HG02852 (cell line): ENCODE measurements around the gene LRP1-AS.
A peak's percentile ranks its signal among the peaks of the same experiment; 100 is the strongest.
"Not testable (repeated sequence)": the region's sequence is repeated elsewhere in the genome, so short reads cannot be mapped to it uniquely, and the experiment has no call there.

Source experiments
- ATAC-seq: cut with Tn5 transposase; IDR thresholded peaks from one replicate; pipeline ENCODE4 v1.9.1; 2021; ENCODE audit warnings: mild to moderate bottlenecking, moderate library complexity; ENCODE audit not compliant: unreplicated experiment

The LRP1-AS gene

DNA sequence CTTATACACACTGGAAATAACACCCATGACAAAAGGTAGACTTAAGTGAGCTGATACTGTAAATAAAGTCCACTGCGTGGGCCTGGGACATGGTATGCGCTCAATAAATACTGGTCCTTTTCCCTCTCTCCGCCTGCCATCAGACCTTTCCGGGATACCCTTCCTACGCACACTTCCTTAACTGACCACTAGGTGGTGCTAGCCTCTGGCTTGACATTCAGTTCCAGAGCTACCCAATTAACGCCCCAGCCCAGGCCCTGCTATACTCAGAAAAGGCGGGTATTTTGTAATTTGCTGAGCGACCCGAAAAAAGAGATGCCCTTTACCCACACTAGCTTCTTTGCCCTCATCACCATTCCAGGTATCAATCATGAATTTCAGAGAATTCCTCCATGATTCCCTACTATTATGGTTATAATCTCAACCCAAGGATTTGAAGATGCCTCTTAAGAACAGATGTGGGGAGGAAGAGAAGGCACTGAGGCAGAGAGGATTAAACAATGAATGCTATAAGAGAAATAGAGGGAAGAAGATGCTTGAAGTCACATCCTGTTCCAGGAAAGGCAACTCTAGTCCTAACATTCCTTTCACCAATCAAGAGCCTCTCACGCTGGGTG is 23.1 kb downstream of the LRP1-AS start:
- no peak for ATAC-seq

DNA sequence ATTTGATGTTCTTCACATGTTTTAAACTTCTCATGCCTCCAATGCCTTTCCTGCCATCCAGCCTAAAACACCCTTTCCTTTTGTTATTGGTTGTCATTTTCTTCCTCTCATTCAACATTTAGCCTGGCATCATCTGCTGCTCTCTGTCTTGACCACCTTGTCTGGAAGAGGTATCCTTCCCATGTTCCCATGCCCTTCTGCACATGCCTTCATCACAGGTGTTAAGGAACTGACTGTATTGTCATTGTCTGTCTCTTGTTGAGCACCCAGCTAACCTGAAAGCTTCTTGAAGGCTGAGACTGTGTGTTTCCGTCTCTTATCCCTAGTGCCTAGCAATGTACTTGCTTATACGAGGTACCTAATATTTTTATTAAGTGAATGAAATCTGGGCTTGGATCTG is 23.6 kb downstream of the LRP1-AS start:
- no peak for ATAC-seq

DNA sequence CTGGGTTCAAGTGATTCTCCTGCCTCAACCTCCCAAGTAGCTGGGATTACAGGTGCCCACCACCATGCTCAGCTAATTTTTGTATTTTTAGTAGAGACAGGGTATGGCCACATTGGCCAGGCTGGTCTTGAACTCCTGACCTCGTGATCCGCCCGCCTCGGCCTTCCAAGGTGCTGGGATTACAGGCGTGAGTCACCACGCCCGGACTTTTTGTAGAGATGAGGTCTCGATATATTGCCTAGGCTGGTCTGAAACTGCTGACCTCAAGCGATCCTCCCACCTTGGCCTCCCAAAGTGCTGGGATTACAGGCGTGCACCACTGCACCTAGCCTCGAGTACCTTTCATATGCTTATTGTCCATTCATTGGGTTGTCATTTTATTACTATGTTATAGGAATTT is 26.7 kb downstream of the LRP1-AS start:
- ATAC-seq, result not testable (repeated sequence)

DNA sequence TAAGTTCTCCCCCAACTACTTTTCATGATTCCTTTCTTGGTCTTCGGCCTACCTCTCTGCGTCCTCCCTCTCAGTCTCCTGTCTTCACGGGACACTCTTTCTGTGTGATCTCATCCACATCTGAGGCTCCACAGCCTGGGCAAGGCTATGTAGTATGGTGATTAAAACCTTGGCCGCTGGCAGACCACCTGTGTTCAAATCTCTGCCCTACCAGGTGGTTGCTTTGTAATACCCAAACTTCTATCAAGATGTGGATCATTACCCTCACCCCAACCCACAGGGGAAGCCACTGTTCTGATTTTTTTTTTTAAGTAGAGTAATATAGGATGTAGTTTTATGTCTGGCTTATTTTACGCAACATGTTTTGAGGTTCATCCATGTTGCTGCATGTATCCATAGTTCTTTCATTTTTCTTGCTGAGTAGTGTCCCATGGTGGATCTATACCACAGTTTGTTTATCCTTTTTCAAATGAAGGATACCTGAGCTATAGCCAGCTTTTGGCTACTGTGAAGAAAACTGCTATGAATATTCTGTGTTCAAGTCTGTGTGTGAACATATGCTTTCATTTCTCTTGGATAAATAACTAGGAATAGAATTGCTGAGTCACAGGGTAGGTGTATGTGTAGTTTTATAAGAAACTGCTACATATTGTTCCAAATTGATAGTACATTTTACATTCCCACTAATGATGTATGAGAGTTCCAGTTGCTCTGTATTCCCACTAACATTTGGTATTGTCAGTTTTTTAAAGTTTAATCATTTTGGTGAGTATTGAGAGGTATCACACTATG is 27.9 kb downstream of the LRP1-AS start:
- no peak for ATAC-seq

DNA sequence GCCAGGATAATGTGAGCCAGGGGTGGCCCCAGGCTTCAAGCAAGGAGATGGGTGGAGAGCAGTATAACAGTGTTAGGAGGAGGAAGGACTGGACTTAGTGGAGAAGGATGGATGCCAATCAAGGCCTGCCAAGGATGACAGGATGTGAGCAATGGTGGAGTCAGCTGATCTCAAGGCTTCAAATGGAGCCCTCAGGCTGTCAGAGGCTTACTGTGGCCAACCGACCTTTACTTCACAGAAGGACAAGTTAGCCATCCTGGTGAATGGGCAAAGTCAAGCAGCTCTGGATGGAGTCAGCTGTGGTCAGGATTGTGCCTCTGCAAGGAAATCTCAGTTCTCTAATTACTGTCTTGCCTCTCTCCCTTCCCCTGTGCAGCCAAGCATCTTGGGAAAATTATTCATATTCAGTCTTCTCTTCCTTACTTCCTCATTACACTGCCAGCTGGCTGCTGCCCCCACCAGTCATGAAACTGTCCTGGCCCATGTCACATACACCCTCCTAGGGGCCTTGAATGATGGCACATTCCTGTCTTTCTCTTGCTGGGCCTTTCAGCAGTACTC is 28.6 kb downstream of the LRP1-AS start:
- no peak for ATAC-seq

DNA sequence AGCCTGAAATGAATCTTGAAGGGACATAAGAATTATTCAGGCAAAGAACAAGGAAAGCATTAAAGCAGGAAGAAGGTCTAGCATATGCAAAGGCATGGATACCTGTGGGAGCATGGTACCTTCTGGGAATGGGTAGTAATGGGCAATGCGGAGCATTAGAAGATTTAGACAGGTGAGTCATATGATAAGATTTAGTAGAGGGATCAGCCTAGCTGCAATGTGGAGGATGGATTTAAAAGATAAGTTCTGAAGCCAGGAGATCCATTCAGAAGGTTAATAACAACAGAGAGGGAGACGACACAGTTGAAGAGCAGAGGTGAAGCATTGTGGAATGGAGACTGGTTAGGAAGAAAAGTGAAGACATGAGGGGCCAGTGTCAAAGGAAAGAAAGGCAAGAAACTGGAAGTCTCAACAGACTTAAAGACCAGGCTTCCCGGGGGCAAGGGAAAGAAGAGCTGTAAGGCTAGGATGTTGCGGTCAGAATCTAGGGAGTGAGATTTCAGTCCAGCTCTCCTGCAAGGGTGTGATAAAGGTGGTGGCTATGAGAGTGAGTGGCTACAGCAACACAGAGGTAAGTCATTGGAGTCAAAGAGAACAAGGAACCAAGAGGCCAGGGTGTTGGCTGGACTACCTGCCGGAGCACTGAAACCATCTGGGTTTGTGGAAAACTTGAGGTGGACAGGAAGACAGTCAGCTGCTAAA is 30.7 kb downstream of the LRP1-AS start:
- ATAC-seq, result no peak

DNA sequence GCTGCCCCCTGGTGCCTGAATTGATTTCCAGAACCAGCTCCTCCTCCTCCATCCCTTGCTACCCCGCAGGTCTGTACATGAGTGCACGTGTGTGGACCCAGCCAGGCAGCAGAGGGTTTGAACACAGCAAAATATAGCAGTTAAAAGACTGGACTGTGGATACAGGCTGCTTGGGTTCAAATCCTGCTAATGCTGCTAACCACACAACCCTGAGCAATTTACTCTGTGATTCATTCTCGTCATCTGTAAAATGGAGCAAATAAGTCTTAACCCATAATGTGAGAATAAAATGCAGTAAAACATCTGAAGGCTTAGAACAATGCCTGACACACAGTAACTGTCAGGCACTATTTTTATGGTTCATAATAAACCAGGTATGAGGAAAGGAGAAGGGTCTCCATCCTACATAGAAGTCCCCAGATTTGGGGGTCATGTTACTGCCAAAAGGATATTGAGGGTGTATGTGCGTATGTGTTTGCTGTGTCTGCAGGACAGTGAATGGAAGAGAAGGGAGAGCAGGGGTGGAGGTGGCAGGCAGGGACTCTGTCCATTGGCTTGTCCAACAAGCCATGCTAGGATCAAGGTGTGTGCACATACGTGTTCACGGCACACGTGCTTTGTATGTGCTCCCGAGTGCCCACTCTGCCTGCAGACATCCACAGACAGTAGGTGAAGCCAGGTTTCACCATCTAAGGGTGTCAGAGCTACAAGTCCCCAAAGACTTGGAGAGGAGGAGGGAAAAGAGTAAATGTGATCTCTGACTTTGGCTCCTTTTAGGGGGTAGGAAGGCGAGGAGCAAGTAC is 34.7 kb downstream of the LRP1-AS start:
- no peak for ATAC-seq

DNA sequence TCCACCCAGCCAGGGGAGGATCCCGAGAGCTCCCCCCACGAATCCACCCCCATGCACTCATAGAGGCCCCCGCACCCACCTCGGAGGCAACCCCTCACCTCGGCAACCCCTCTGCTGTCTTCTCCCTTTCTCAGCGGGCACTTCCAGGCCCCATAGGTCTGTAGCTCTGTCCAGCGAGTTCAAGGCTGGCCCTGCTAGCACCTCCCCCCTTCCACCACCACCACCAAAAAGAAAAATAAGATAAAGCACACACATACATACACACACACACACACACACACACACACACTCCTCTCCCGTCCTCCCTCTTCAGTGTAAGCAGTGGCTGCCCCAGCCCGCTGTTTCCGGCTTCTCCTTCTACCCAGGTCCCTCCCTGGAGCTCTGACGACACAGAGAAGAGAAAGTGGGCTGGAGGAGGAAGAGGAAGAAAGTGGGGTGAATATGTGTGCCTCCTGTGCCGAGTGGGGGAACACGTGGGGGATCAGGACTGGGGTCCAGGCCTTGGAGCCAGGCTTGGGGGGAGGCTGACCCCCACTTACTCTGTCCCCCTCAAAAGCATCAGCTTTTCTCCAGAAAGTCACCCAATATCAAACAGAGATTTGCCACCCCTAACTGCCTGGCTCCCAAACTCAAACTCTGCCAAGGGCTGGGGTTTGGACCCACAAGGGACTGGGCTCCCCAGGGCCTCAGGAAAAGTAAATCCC is 36.2 kb downstream of the LRP1-AS start, which contains the start of gene STAT6:
TSS of gene STAT6 (minus strand) at position 332 of the 704 bp plus-strand sequence. CDS start 3,084 bp downstream, outside the sequence.
- ATAC-seq, result peak; percentile 58

DNA sequence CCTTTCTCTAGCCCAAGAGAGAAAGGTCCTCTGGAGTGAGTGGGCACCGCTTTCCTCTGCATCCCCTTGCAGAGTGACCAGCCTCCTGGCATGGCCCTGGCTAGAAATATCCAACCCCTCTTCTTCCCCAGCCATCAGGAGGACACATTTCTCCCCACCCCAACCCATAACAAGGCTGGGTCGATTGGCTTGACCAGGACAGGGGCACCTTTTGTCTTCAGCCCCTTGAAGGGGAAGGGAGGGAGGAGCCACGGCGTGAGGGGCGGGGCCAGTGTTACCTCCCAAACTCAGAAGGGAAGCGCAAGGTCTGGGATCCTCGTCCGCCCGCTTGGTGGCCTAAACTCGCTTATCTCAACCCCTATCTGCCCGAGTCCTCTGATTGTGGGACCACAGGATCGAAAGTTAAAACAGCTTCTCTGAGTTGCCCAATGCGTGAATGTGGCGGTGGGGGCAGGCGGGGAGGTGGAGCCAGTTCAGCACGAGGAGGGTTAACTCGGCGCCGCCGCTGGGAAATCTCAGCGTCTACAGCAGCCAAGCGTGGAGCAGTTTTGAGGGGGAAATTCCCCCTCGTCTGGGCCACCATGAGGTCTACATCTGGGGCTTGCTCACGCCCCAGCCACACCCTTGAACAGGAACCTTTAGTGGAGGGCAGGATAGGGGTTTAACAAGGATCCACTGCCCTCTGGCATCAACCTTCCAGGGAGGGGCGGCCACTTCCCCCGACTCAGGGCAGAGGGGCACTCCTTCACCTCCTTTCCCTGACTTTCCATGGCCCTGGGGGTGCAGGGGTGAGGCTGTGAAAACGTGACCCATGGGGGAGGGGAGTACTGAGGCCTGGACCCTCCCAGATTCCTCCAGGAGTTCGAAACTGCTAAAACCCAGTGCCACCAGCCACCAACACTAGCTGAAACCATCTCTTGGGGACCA is 37.1 kb downstream of the LRP1-AS start:
- ATAC-seq, result peak; percentile 50

DNA sequence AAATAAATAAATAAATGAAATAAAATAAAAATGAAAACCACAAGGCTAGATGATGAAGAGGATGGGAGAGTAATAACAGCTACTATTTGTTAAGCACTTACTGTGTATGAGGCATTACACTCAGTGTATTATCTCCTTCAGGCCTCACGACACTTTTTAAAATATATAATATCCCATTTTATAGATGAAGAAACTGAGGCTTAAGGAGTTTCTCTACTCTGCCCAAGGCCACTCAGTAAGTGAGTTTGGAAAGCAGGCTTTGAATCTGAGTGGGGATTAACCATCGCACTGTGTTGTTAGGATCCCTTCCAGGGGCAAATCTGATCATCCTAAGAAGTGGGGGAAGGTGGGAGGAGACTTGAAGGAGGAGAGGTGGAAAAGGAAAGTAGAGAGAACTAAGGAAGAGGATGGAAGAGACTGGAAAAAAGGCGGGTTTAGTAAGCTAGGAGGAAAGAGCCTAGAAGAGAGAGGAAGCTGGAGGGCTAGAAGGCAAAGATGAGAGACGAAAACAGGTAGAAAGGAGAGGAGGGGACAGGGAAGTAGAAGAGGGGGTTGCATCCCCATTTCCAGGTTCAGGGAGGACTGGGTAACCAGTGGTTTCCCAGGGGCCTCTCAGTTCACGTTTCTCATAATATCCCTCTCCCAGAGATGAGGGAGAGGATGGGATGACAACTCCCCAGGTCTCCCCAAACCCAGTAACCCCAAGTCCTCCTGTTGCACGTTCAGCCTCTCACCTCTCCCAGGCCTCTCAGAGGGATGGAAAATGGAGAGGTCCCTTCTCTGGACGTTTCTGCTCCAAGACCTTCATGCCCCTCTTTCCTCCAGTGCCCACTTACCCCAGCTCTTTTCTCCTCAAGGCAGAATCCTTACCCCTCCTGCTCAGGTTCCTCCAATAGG is 38.0 kb downstream of the LRP1-AS start:
- no peak for ATAC-seq

DNA sequence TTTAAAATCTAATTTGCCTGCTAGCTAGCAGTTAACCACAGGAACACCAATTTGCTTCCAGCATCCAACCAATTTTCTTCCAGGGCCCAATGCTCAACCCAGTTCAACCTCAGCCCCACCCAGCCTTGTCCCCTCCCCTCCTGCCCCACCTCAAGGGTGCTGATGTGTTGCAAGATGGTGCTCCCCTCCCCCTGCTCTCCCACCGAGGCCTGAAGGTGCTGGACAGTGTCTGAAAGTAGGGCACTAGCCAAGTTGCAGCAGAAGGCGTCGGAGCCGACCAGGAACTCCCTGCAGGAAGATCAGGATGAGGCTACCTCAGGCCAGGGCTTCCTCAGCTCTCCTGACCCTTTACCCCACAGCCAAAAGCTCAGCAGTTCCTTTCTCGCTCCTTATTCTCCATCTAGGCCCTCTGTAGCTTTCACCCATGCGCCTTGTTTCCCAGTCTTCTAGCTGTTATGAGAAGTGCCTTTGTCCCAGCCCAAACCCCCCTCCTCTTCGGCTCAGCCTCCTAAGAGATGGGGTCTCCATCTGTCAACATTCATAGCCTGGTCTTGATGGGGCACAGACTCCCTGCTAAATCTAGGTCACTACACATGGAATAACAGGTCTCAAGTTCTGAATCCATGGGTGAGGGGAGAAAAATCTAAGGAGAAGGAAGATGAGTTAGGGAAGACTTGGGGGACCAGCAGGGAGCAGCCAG is 39.8 kb downstream of the LRP1-AS start:
- no peak for ATAC-seq

DNA sequence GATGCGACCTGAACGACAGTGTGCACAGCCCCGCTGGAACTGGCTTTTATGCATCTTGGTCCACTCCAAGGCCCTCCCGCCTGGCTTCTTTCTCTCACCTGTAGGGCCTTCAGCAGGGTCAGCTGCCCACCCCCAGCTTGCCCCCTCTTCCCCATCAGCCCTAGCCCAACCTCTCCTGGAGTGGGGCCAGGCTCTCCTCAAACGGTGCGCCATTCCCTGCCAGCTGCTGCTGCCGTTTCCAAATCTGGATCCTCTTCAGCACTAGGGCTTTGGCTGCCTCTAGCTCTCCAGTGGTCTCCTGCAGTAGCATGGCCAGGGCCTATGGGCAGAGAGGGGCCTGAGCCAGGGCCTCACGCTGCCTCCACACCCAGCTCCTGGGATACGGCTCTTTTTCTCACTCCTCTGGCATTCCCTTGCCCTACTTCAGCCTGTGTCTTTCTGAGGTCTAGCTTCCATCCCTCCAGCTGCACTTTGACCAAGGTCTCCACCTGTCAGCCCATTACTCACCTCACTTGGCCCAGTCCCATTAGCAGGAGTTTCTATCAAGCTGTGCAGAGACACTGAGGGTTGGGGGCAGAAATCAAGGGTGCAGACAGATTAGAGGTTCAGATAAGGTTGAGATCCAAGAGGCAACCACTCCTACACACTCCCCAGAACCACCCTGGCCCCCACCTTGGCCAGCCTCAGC is 41.3 kb downstream of the LRP1-AS start:
- ATAC-seq, result no peak

DNA sequence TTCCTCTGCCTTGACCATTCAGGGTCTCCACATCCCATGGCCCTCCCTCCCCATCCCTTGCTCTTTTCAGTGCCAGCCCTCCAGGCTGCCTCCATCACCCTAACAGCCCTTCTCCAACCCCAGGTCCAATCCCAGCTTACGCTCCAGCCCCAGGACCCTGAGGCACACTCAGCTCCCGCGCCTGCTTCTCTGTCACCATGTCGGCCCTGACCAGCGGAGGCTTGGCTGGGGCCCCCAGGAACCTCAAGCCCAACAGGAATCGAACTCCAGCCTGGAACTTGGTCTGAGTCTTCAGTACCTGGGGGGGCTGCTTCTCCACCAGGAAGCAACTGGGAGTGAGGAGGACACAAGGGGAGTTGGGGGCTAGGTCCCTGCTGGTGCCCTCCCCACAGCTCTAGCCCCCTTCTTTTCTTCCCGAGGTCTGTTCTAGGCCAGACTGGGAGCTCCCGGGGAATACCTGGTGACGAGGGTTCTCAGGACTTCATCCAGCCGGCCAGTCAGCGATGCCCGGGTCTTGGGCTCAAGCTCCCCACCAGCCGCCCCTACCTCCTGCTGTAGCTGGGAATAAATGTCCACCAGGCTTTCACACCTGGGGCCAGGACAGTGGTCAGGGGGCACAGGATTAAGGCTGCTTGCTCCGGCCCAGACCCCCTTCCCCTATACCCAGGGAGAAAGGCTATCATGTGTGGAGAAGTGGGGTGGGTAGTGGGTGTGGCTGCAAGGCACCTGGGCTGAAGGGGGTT is 42.2 kb downstream of the LRP1-AS start:
- ATAC-seq, result no peak

DNA sequence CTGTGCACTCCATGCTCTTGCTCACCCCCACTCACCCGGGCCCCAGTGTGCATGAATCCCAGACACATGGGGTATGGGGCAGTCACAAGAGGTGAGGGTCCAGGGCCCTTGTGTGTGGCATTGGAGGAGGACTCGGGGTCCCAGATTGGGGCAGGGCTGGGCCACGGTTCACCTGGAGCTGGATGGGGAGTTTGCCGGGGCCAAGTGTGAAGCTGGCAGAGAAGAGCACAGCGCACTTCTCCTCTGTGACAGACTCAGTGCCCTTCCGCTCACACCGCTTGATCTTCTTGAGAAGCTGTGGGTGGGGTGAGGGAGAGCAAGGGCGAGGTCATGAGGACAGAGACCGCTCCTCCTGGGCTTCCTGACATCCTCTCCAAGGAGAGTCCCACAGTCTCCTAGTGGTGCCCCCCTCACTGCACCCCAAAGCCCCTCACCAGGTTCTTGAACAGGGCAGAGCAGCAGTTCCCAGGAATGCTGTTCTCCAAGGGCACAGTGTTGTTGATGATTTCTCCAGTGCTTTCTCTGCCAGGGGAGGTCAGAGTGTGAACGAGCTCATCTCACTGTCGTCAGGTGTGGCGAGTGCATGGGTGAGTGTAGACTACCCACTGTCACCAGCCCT is 43.0 kb downstream of the LRP1-AS start:
- no peak for ATAC-seq

DNA sequence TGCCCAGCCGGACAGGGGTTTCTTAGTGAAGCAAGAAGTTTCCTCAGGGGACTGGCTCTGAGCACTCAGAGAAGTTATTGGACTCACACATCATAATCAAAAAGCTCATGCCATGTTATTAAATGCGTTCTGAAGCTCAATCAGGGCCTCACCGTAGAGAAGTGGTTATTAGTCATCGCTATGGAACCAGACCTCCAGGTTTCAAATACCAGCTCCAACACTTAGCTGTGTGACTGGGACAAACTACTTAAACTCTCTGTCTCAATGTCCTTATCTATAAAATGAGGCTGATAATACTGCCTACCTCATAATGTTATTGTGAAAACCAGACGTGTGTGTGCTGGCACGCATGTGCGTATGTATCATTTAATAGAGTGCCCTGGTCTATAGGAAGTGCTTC is 43.6 kb downstream of the LRP1-AS start:
- ATAC-seq, result no peak
